ENCODE measurements around the gene PAF1.

DNA sequence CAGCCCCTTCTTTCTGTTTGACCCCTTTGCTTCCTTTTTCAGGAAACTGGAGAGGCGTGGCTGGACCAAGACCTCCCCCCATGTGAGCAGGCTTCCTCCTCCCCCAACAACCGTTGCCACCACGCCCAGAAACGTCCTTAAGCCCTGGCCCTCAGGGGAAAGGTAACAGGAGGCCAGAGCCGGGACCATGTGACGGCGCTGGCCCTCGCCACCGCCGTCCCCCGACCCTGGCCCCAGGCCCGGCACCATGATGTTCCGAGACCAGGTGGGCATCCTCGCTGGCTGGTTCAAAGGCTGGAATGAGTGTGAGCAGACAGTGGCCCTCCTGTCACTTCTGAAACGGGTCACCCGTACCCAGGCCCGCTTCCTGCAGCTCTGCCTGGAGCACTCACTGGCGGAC lies 34.3 kb downstream of the PAF1 start:
- TF ChIP-seq, protein P1, sequence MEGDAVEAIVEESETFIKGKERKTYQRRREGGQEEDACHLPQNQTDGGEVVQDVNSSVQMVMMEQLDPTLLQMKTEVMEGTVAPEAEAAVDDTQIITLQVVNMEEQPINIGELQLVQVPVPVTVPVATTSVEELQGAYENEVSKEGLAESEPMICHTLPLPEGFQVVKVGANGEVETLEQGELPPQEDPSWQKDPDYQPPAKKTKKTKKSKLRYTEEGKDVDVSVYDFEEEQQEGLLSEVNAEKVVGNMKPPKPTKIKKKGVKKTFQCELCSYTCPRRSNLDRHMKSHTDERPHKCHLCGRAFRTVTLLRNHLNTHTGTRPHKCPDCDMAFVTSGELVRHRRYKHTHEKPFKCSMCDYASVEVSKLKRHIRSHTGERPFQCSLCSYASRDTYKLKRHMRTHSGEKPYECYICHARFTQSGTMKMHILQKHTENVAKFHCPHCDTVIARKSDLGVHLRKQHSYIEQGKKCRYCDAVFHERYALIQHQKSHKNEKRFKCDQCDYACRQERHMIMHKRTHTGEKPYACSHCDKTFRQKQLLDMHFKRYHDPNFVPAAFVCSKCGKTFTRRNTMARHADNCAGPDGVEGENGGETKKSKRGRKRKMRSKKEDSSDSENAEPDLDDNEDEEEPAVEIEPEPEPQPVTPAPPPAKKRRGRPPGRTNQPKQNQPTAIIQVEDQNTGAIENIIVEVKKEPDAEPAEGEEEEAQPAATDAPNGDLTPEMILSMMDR (IDR thresholded peaks at IDR 0.05; ENCODE audit: extremely low read depth in 1 of 2, insufficient read depth in 1 of 2, low read depth in 1 of 2, low read length in 2 of 2) = no peak
- TF ChIP-seq JUN (IDR thresholded peaks at IDR 0.05; ENCODE audit: borderline replicate concordance, insufficient read depth, insufficient read length, low read depth) (no peak), EZH2 (IDR thresholded peaks at IDR 0.05; ENCODE audit: borderline replicate concordance, low read depth, low read length, severe bottlenecking) (no peak), FOS (IDR thresholded peaks at IDR 0.05; ENCODE audit: borderline replicate concordance, insufficient read depth, low read length) (no peak), POLR2AphosphoS5 (IDR thresholded peaks at IDR 0.05; ENCODE audit: insufficient read depth, low read depth, low read length) (no peak), POLR2A (IDR thresholded peaks at IDR 0.05; ENCODE audit: low read depth, low read length) (no peak), GATA2 (IDR thresholded peaks at IDR 0.05; ENCODE audit: insufficient read depth, insufficient read length, low read depth, low read length) (no peak)
- TF ChIP-seq, protein P2, sequence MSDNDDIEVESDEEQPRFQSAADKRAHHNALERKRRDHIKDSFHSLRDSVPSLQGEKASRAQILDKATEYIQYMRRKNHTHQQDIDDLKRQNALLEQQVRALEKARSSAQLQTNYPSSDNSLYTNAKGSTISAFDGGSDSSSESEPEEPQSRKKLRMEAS (IDR thresholded peaks at IDR 0.05; ENCODE audit: insufficient read depth, insufficient read length) = no peak

Measured in endothelial cell of umbilical vein (primary cell).